ENCODE results near the gene PPT2. TPM values are rescaled to one million over a fixed set of nuclear protein-coding genes. Genes with fewer than 3 reads are reported as not detected.

PPT2 gene
- total and polyA plus RNA-seq, 2 of the 13 experiments (the other 11 are each of a cell fraction or from before 2014, with no cell fraction given) = 39.2 to 61.8 TPM

GRCh38 chr6:32177183-32177787 lies 23.3 kb downstream of the PPT2 start (continued):
- no peak for TF ChIP-seq TERF1 (CRISPR knock-in tag; IDR thresholded peaks at IDR 0.05)
- TF ChIP-seq TBP (CRISPR knock-in tag; IDR thresholded peaks at IDR 0.05) = no peak
- TF ChIP-seq ZNF138 (CRISPR knock-in tag; IDR thresholded peaks at IDR 0.05; ENCODE audit: low read depth) = no peak
- no peak for TF ChIP-seq ZBTB33 (CRISPR knock-in tag; IDR thresholded peaks at IDR 0.05)
- TF ChIP-seq NR1H2 (CRISPR knock-in tag; IDR thresholded peaks at IDR 0.05; ENCODE audit: borderline replicate concordance, low read depth) = no peak
- no peak for TF ChIP-seq SIX1 (CRISPR knock-in tag; IDR thresholded peaks at IDR 0.05; ENCODE audit: borderline replicate concordance)
- TF ChIP-seq ZKSCAN1 (IDR thresholded peaks at IDR 0.05; ENCODE audit: low read length) = no peak
- 0 out of 2 replicates have a peak, but pooled peaks have one; percentile 6 for TF ChIP-seq SAP130 (CRISPR knock-in tag; IDR thresholded peaks at IDR 0.05; ENCODE audit: low read depth)
- TF ChIP-seq ZBTB38 (CRISPR knock-in tag; IDR thresholded peaks at IDR 0.05) = no peak
- TF ChIP-seq ZNF7 (CRISPR knock-in tag; IDR thresholded peaks at IDR 0.05) = no peak
- no peak for TF ChIP-seq ZNF224 (CRISPR knock-in tag; IDR thresholded peaks at IDR 0.05)
- no peak for TF ChIP-seq ZNF629 (CRISPR knock-in tag; conservative IDR thresholded peaks at IDR 0.05)
- TF ChIP-seq TRIM24 (CRISPR knock-in tag; IDR thresholded peaks at IDR 0.05) = no peak
- no peak for TF ChIP-seq THAP11 (CRISPR knock-in tag; IDR thresholded peaks at IDR 0.05)
- no peak for TF ChIP-seq ZNF10 (CRISPR knock-in tag; IDR thresholded peaks at IDR 0.05; ENCODE audit: borderline replicate concordance, low read depth)
- TF ChIP-seq ZSCAN5A (CRISPR knock-in tag; IDR thresholded peaks at IDR 0.05; ENCODE audit: borderline replicate concordance) = no peak
- TF ChIP-seq ARID2 (CRISPR knock-in tag; IDR thresholded peaks at IDR 0.05; ENCODE audit: borderline replicate concordance) = no peak
- no peak; a peak in 1 of 4 replicates for TF ChIP-seq KLF16 (CRISPR knock-in tag; IDR thresholded peaks at IDR 0.05)
- no peak for TF ChIP-seq AGO2 (optimal IDR thresholded peaks at IDR 0.05; ENCODE audit: low read depth, low read length)
- TF ChIP-seq ZNF3 (CRISPR knock-in tag; IDR thresholded peaks at IDR 0.05) = no peak
- TF ChIP-seq ZNF292 (CRISPR knock-in tag; IDR thresholded peaks at IDR 0.05; ENCODE audit: borderline replicate concordance, low read depth) = no peak
- peak; percentile 74; the same call in 1 of the 2 replicates for TF ChIP-seq FOXC1 (CRISPR knock-in tag; IDR thresholded peaks at IDR 0.05; ENCODE audit: borderline replicate concordance)
- TF ChIP-seq GTF2F1 (IDR thresholded peaks at IDR 0.05; ENCODE audit: low read length) = 0 out of 2 replicates have a peak, but pooled peaks have one; percentile 14
- TF ChIP-seq ARID3A (IDR thresholded peaks at IDR 0.05; ENCODE audit: low read depth, low read length) = no peak; the same call in 1 of the 2 replicates
- peak; percentile 55; the same call in 1 of the 2 replicates for TF ChIP-seq EEA1 (CRISPR knock-in tag; IDR thresholded peaks at IDR 0.05; ENCODE audit: borderline replicate concordance)
- TF ChIP-seq SOX5 (CRISPR knock-in tag; IDR thresholded peaks at IDR 0.05; ENCODE audit: borderline replicate concordance) = no peak; the same call in 1 of the 2 replicates
